ENCODE results near the gene PSMG3.
"Not testable (repeated sequence)": the region's sequence is repeated elsewhere in the genome, so short reads cannot be mapped to it uniquely, and the experiment has no call there.

The PSMG3 gene

DNA sequence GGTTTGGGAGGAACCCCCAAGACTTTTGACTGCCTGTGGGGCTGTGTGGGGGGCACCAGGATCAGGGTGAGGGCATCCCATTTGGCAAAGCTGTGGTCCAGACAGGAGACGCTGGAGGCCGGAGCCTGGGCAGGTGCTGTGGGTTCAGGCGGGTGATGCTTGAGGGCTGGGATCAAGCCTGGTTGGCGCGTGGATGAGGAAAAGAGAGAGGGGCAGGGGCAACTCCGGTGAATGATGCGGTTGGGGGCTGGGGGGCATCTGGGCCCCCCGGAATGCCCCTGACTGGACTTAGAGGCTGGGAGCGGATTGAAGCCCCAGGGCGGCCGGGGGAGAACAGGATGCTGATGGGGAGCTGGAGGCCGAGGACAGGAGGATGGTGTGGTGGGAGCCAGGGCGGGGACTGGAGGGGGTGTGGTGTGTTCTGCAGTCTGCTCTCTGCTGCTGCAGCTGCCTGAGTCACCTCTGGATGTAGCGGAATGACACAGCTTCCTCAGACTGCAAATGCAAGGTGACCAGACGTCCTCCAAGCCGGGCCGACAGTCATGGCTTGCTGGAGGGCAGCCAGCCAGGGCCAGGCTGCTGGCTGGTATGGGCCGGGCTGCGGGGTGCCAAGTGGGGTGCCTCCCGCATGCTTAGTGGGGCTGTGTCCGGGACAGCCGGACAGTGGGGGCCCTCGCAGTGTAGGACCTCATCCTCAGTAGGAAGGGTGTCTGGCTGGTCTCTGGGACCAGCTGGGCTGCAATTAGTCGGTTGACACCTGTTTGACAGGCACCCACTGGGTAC lies 36.1 kb downstream of the PSMG3 start:
- DNase-seq (ENCODE audit: low read depth), result no peak

GRCh38 chr7:1533255-1533546 lies 36.6 kb downstream of the PSMG3 start:
- DNase-seq (ENCODE audit: low read depth), result no peak

DNA sequence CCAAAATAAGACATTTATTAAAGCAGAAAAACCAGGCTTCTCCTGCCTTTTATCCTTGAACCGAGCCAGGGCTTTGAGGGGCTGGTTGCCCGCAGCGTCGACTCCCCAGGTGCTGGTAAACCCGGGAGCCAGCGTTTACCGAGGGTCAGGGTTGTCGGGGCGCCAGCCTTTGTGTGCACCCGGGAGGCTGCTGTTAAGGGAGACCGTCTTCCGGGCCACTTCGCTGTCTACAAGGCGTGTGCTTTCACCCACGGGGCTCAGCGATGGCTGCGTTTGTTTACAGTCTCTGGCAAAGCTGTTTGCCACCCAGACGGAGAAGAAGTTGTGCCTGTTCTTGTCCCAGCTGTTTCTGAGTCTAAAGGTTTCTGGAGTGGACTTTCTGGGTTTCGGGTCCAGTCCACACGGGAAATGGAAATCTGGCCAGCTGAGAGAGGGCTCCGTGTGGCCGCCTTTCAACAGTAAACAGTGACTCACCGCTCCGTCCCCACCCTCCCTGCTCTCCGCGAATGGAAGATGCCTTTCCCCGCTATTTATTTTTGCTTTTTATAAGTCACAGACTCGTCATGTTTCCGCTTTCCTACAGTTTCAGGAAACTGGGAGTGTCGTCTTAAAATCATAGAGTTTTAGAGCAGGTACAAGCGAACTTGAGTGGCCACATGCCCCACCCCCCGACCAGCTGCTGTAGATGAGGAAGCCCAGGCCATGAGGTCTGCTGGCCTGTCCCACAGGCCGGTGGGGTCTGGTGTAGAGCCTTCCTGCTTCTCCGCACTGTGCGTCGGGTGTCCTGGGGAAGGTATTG lies 37.2 kb downstream of the PSMG3 start:
- peak; percentile 49 for DNase-seq (ENCODE audit: low read depth)

GRCh38 chr7:1531979-1532455 lies 37.8 kb downstream of the PSMG3 start:
- no peak for DNase-seq (ENCODE audit: low read depth)

GRCh38 chr7:1531263-1531978 lies 38.4 kb downstream of the PSMG3 start:
- DNase-seq (ENCODE audit: low read depth), result peak; percentile 46

DNA sequence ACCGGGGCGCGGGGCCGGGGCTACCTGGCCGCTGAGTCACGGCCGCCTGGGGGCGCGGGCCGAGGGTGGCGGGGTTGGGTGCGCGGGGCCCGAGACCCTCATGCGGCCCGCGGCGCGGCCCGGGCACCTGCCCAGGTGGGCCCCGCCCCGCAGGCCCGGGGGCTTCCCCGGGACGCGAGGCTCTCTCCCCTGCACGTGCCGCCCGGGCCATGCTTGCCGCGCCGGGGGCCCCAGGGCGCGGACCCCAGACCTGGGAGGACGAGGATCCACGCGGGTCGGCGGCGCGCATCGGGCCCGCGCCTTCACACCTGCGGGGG lies 38.9 kb downstream of the PSMG3 start:
- no peak for DNase-seq (ENCODE audit: low read depth)

GRCh38 chr7:1529383-1530116 lies 40.3 kb downstream of the PSMG3 start:
- no peak for DNase-seq (ENCODE audit: low read depth)

- no peak for DNase-seq (ENCODE audit: low read depth)
Observed at GRCh38 chr7:1526271-1526754, 43.5 kb downstream of the PSMG3 start.

- DNase-seq (ENCODE audit: low read depth), result no peak
Observed at GRCh38 chr7:1525409-1525808, 44.4 kb downstream of the PSMG3 start.

DNA sequence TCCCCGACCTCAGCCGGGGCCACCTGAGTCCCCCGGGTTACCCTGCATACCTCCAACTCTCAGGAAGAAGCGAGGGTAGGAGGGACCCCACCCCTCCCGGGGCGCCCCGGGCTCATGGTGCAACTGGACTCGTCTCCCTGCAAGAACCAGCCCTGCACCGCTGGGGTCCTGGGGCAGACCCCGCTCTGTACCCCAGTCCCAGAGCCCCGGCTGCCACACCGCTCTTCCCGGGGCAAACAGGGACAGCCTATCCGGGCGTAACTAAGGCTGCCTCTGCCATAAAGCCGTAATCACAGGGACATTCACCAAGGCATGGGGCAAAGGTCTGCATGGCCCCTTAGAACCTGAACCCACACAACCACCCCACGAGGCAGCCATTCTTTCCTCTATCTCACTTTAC lies 46.0 kb downstream of the PSMG3 start:
- DNase-seq (ENCODE audit: low read depth), result no peak

GRCh38 chr7:1523208-1523607 lies 46.6 kb downstream of the PSMG3 start:
- no peak for DNase-seq (ENCODE audit: low read depth)

DNA sequence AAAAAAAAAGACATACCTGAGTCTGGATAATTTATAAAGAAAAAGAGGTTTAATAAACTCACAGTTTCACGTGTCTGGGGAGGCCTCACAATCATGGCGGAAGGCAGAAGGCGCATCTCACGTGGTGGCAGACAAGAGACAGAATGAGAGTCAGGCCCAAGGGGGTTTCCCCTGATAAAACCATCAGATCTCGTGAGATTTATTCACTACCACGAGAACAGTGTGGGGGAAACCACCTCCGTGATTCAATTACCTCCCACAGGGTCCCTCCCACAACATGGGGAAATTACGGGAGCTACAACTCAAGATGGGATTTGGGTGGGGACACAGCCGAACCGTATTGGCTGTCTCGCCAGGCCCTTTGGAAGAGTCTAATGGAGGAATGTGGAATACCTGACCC lies 48.4 kb downstream of the PSMG3 start:
- no peak for DNase-seq (ENCODE audit: low read depth)

DNA sequence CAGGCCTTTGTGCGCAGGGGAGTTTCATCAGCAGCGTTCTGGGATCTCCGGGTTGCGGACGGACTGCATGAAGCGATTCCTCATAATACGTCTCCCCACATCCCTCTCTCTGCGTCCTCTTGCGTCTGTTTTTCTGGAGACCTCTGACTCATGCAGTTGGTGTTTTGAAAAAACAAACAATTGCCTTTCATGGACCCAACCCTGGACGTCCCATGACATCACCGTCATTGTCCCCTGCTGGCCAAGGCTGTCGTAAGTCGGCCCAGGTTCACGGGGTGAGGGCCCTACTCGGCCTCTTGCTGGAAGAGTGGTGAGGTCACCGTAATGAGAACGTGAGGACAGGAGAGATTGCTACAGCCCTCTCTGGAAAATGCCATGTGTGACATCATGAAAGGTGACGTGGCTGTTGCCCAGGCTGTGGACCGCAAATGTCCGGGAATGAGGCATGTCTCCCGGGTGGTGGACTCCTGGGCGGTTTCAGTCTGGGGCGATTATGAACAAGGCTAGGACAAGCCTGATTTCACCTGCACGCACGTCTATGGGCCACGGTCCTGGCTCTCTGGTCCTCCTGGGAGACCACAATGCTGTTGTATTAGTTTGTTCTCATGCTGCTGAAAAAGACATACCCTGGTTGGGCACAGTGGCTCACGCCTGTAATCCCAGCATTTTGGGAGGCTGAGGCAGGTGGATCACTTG lies 49.1 kb downstream of the PSMG3 start:
- no peak for DNase-seq (ENCODE audit: low read depth)

- not testable (repeated sequence) for DNase-seq (ENCODE audit: low read depth)
Observed at GRCh38 chr7:1519322-1519922, 50.4 kb downstream of the PSMG3 start.
